Measurements from ENCODE around the gene CSF2RB. TPM values are rescaled to one million over a fixed set of nuclear protein-coding genes. Genes with fewer than 3 reads are reported as not detected.

CSF2RB gene
- polyA plus RNA-seq, 3 donors, result 2.4 to 3.7 (median 3.4) TPM

GRCh38 chr22:36936362-36937116 is 23.1 kb downstream of the CSF2RB start:
- DNase-seq, result no peak

- no peak for DNase-seq
Observed at GRCh38 chr22:36937319-36938027, 24.0 kb downstream of the CSF2RB start.

- no peak for DNase-seq
Observed at GRCh38 chr22:36938028-36938425, 24.6 kb downstream of the CSF2RB start.

- DNase-seq, result no peak
Observed at GRCh38 chr22:36938886-36939285, 25.5 kb downstream of the CSF2RB start.

GRCh38 chr22:36940676-36941075 is 27.2 kb downstream of the CSF2RB start:
- DNase-seq, result no peak

GRCh38 chr22:36942556-36942955 is 29.1 kb downstream of the CSF2RB start:
- no peak for DNase-seq

GRCh38 chr22:36946421-36947158 is 33.2 kb downstream of the CSF2RB start:
- DNase-seq, result no peak

- DNase-seq, result peak; percentile 14
Observed at GRCh38 chr22:36948273-36949225, 35.1 kb downstream of the CSF2RB start.

- DNase-seq, result no peak
Observed at GRCh38 chr22:36950797-36951590, 37.6 kb downstream of the CSF2RB start.

- no peak for DNase-seq
Observed at GRCh38 chr22:36951746-36952145, 38.3 kb downstream of the CSF2RB start.

- no peak for DNase-seq
Observed at GRCh38 chr22:36953239-36954080, 40.0 kb downstream of the CSF2RB start.

GRCh38 chr22:36954251-36955014 is 41.0 kb downstream of the CSF2RB start:
- no peak for DNase-seq

GRCh38 chr22:36955691-36956090 is 42.3 kb downstream of the CSF2RB start:
- no peak for DNase-seq

- no peak for DNase-seq
Observed at GRCh38 chr22:36958366-36958765, 44.9 kb downstream of the CSF2RB start.

- no peak for DNase-seq
Observed at GRCh38 chr22:36961626-36962025, 48.2 kb downstream of the CSF2RB start.

GRCh38 chr22:36963302-36963701 is 49.9 kb downstream of the CSF2RB start:
- DNase-seq, result no peak

- DNase-seq, result no peak
Observed at GRCh38 chr22:36964106-36964505, 50.7 kb downstream of the CSF2RB start.

GRCh38 chr22:36965696-36966095 is 52.3 kb downstream of the CSF2RB start:
- DNase-seq, result no peak

All from renal pelvis (tissue), 4 donors.